CD4-positive, alpha-beta T cell treated with Interleukin-4 for 4 hours (primary cell): ENCODE measurements around the gene ROCK2.

Experiments used
- DNase-seq: peaks from one replicate; pipeline ENCODE4 v3.0.0-alpha.2; 2020

The ROCK2 gene

GRCh38 chr2:11344342-11344955 lies at the start of gene ROCK2:
Gene ROCK2 (minus strand): TSS chr2:11344636. CDS start chr2:11344136, 500 bp downstream.
- peak; percentile 63 for DNase-seq

- DNase-seq = no peak
Measured at GRCh38 chr2:11393711-11394236, 49.3 kb upstream of the ROCK2 start.

GRCh38 chr2:11391942-11392266 lies 47.5 kb upstream of the ROCK2 start:
- DNase-seq = no peak

GRCh38 chr2:11390399-11390658 lies 45.9 kb upstream of the ROCK2 start:
- no peak for DNase-seq

DNA sequence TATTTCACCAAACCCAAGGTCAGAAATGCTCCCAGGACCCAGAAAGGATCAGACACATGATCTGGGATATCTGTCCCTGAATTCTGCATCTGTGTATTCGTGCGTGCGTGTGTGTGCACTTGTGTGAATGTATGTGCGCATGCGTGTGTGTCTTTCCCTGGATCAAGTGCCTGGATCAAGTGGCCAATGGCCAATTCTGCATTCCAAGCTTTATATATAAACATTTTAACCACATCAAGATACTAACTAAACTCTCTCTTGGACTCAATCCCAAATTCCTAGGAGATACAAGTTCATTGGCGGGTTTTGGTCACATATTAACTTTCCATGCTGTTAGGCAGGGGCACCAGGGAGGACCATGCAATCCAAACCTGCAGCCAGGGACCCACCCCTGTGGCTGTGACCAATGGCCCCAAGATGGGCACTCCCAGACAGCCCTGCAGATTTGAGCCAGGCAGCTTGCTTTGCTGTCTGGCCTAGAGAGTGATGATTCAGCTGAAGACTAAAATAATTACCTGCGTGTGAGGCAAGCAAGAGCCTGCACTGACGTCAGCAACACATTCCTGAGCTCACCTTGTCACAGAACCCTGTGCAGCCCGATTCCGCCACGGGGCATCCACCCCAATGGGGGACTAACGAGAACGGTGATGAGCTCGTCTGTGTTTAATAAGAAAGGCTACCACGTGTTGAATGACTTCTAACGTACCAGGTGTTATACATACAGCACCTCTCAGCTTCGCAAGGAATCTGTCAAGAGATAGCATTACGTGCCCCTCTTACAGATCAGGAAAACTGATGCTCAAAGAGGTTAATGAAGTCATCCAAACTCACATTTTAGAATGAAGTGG lies 45.3 kb upstream of the ROCK2 start:
- DNase-seq = no peak

GRCh38 chr2:11389052-11389420 lies 44.6 kb upstream of the ROCK2 start:
- DNase-seq = no peak

GRCh38 chr2:11388262-11389051 lies 44.0 kb upstream of the ROCK2 start:
- no peak for DNase-seq

GRCh38 chr2:11387843-11388242 lies 43.4 kb upstream of the ROCK2 start:
- DNase-seq = no peak

GRCh38 chr2:11387100-11387390 lies 42.6 kb upstream of the ROCK2 start:
- no peak for DNase-seq

GRCh38 chr2:11385847-11386246 lies 41.4 kb upstream of the ROCK2 start:
- no peak for DNase-seq

DNA sequence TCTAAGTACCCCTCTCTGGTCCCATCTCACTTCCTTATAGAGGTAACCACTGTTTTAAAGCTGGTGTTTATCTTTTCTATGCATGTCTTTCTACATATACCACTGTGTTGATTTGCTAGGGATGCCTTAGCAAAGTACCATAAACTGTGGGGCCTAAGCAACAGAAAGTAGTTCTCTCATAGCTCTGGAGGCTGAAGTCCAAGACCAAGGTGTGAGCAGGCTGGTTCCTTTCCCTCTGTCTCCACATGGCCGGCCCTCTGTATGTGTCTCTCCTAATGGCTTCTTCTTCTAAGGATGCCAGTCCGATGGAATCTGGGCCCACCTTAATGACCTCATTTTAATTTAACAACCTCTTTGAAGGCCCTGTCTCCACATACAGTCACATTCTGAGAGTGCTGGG lies 40.8 kb upstream of the ROCK2 start:
- no peak for DNase-seq

GRCh38 chr2:11379558-11379957 lies 35.1 kb upstream of the ROCK2 start:
- no peak for DNase-seq

DNA sequence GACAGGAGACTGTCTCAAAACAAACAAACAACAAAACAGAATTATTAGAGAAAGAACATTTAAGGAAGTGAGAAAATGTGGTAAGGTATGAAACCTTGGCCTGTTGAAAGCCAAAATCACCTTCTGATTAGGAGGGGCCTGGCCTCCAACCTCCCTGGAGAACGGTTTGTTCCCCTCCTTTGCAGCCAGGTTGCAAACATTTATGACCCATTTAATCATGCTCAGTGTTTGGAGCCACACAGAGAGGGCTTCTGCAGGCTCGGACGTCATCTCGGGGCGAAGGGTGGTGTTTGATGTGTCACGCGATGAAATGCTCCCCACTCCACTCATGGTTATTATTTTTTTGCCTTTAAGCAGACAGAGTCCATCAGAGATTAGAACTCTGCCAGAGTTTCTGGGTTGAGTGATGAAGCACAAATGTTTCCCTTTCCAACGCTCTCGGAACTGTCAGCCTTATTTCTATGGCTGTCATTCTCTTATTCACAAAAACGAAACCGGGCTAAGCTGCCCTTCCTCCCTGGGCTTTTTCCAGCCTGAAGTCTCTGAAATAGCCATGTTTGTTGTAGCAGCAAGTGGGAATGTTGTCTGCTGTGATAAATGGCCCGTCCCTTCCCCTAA lies 33.6 kb upstream of the ROCK2 start:
- no peak for DNase-seq

- no peak for DNase-seq
Measured at GRCh38 chr2:11376071-11376470, 31.6 kb upstream of the ROCK2 start.

DNA sequence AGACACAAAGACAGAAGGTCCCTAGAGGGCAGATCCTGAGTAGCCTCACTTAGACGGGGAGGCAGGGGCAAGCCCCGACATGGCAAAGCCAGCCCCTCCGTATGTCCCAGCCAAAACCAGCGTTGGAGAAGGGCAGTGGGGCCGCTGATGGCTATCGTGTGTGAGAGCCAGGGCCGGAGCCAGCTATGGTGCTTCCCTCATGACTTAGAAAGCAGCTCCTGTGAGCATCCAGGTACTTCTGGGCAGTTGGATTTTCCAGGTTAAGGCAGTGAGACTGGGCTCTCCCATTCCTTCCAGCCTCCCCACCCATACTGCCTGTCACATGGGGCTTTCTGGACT lies 31.2 kb upstream of the ROCK2 start:
- no peak for DNase-seq

DNA sequence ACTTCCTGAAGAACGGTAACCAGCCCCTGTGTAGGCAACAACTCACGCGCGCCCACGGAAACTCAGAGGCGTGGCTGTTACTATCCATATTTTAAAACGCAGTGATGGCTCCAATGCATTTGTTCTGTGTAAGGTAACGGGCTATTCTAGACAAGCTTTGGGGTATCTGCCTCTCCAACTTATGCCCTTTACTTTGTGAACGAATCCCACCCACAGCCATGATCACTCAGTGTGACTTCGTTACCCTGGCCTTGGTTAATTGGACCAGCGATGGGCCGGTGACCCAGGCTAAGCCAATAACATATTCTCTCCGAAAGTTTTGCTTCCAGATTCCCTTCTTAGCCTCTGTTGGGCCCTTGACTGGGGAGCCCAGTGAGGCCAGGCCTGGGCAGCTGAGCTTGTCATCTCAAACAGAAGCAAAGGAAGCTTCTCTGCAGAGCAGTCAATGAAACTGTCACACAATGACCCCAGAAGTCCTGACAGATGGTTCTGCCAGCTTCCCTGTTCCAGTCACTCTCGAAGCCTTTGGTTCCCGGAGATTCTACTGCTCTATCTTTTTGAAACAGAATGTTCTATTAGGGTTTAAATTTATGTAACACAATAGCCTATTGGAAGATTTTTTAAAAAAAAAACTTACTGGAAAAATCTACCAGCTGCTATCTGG lies 30.7 kb upstream of the ROCK2 start:
- DNase-seq = no peak

- DNase-seq = no peak
Measured at GRCh38 chr2:11373096-11373495, 28.7 kb upstream of the ROCK2 start.

DNA sequence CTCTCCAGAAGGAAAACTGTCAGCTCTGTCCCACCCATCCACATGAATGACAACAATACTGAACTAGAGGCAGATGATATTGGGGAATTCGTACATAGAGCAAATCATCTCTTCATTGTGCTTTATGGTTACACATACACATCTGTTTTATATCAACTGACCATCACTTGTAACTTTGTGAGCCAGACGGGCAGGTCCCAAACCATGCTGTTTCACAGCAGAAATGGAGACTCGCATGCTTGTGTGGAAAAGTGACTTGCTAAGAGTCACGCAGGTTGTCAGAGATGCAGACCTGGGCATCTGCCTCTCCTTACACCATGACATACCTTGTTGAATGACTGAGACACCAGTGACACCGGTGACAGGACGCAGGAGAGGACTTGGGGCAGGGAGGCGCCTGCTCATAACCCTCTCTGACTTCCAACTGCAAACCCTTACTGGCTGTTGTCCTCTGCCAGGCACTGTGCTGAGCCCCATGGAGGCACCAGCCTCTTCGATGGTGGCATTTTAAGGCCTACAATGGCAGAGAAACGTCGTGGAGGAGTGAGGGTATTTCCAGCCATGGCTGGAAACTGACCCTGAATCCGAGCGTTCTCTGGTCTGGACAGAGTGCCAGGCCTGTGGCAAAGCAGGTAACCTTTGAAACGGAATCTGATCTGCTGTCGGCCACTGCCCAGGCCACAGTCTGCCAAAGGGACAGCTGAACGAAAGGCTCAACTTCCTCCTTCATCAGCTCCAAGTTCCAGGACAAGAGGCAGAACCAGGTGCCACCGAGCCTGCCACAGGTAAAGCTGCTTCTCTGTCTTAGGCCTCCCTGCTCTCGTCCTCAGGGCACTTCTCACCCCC lies 26.9 kb upstream of the ROCK2 start:
- DNase-seq = no peak

GRCh38 chr2:11370377-11371091 lies 26.1 kb upstream of the ROCK2 start:
- no peak for DNase-seq

DNA sequence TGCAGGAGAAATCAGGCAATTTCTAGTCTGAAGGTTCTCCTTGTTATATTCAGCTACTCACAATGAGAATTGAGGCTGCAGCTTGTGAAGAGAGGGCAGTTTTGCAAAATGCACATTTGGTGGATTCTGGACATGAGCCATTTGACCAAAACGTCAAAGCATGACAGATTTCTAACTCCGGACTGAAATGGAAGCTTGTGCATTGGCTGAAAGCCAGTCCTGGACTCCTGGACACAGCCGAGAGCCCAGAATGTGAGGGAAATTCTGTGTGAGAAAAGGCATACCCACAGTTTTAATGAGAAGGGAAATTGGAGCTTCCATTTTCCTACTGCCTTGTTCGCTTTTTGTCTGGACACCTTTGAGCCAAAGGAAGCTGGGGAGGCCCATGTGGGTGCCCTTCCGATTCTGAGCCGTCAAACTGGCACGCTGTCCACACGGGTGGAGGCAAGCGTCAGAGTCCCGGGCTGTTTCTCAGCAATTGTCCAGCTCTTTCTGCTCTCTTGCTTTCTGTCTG lies 23.7 kb upstream of the ROCK2 start:
- DNase-seq = no peak

- no peak for DNase-seq
Measured at GRCh38 chr2:11367170-11367730, 22.8 kb upstream of the ROCK2 start.
